ENCODE results near the gene DYRK2. TPM values are rescaled to one million over a fixed set of nuclear protein-coding genes. Genes with fewer than 3 reads are reported as not detected.

The DYRK2 gene
- total RNA-seq, 1 donor: 20.7 TPM

GRCh38 chr12:67630373-67631088, 18.0 kb upstream of the DYRK2 start:
- no peak for TF ChIP-seq CTCF (IDR thresholded peaks at IDR 0.05; ENCODE audit: insufficient read depth, low read depth, low read length)
- H3K4me3 ChIP-seq (ENCODE audit: low read depth, low read length): no peak overlapping the region
- no peak for DNase-seq (ENCODE audit: low read depth)

- DNase-seq (ENCODE audit: low read depth): no peak
- no peak for TF ChIP-seq CTCF (IDR thresholded peaks at IDR 0.05; ENCODE audit: insufficient read depth, low read depth, low read length)
- no peak overlapping the region for H3K4me3 ChIP-seq (ENCODE audit: low read depth, low read length)
Observed at GRCh38 chr12:67632005-67632404, 16.5 kb upstream of the DYRK2 start.

GRCh38 chr12:67633024-67633610, 15.4 kb upstream of the DYRK2 start:
- TF ChIP-seq CTCF (IDR thresholded peaks at IDR 0.05; ENCODE audit: insufficient read depth, low read depth, low read length): no peak
- no peak overlapping the region for H3K4me3 ChIP-seq (ENCODE audit: low read depth, low read length)
- DNase-seq (ENCODE audit: low read depth): no peak

GRCh38 chr12:67633708-67634107, 14.8 kb upstream of the DYRK2 start:
- no peak for DNase-seq (ENCODE audit: low read depth)
- no peak for TF ChIP-seq CTCF (IDR thresholded peaks at IDR 0.05; ENCODE audit: insufficient read depth, low read depth, low read length)
- H3K4me3 ChIP-seq (ENCODE audit: low read depth, low read length): no peak overlapping the region

GRCh38 chr12:67634303-67634761, 14.2 kb upstream of the DYRK2 start:
- DNase-seq (ENCODE audit: low read depth): no peak
- TF ChIP-seq CTCF (IDR thresholded peaks at IDR 0.05; ENCODE audit: insufficient read depth, low read depth, low read length): no peak
- H3K4me3 ChIP-seq (ENCODE audit: low read depth, low read length): no peak overlapping the region

GRCh38 chr12:67637718-67638117, 10.8 kb upstream of the DYRK2 start:
- no peak for TF ChIP-seq CTCF (IDR thresholded peaks at IDR 0.05; ENCODE audit: insufficient read depth, low read depth, low read length)
- no peak for DNase-seq (ENCODE audit: low read depth)
- no peak overlapping the region for H3K4me3 ChIP-seq (ENCODE audit: low read depth, low read length)
